GM21717 (cell line): ENCODE data around the gene IDUA.
"Not testable (repeated sequence)": the region's sequence is repeated elsewhere in the genome, so short reads cannot be mapped to it uniquely, and the experiment has no call there.

ENCODE experiments used
- ATAC-seq: cut with Tn5 transposase; IDR thresholded peaks from one replicate; pipeline ENCODE4 v1.9.1; 2021; ENCODE audit warnings: mild to moderate bottlenecking, moderate library complexity; ENCODE audit not compliant: unreplicated experiment

IDUA gene

DNA sequence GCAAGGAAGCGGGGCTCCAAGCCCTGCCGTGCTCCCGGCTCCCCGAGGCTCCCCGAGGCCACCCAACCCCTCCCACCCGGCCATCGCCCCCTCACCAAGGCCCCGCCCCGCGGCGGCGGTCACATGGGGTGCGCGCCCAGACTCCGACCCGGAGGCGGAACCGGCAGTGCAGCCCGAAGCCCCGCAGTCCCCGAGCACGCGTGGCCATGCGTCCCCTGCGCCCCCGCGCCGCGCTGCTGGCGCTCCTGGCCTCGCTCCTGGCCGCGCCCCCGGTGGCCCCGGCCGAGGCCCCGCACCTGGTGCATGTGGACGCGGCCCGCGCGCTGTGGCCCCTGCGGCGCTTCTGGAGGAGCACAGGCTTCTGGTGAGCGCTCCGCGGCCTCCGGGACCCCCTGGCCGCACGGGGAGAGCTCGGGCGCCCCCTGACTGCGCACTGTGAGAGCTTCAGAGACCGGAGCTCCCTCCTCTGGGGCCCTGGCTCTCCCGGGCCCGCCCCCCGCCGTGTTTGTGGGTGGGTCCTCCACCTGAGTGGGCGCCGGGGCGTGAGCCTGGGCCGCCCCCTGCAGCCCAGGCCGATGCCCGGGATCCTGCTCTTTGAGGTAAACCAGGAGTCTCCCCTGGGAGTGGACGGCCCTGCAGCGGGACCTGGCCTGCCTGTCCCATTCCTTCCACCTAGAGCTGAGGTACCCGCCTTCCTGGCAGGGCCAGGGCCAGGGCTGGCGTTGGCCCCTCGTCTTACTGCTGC is at the start of gene IDUA:
Gene IDUA, plus strand, starts transcription at position 166 of the 745 bp plus-strand sequence. Its CDS starts 41 bp downstream, at position 207.
- ATAC-seq, result peak; percentile 55

DNA sequence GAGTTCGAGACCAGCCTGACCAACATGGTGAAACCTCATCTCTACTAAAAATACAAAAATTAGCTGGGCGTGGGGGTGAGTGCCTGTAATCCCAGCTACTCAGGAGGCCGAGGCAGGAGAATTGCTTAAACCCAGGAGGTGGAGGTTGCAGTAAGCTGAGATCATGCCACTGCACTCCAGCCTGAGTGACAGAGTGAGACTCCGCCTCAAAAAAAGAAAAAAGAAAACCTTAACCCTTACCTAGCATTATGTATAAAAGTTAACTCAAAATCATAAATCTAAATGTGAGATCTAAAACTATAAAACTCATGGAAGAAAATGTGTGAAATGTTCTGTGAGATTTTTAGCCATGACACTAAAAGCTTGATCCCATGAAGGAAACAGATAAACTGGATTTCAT is 47.3 kb upstream of the IDUA start:
- not testable (repeated sequence) for ATAC-seq

DNA sequence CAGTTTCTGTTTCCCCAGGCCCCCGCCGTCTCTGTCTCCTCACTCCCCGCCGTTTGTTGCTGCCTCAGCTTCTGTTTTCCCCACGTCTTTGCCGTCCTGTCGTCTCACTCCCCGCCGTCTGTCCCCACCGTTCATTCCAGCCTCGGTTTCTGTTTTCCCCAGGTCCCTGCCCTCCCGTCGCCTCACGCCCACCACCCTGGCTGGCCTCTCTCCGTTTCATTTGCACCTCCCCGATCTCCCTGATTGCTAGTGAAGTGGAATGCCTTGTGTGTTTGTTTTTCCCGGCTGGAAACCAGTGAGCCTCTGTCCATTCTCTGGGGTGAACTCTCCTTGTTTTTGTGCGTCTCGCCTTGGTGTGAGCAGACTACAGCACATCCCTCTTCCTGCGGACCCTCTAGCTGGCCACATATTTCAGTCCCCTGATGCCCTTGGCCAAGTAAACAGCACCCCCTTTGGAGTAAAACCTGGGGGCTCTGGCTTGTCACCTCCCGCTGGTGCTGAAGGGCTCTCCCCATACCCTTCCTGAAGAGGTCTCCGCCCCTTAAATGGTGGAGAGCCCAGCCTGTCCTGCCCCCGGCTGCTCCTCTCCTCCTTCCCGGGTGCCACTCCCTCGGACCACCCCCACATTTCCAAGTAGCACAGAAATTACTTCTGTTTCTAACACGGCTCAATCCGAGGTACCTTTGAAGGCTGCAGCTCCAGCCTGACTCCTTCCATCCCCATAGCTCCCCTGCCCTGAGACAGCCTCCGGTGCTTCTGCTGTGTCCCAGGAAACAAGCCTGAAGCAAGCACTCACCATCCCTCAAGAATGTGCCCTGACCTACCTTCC is 41.4 kb upstream of the IDUA start:
- no peak for ATAC-seq

- ATAC-seq, result no peak
Observed at GRCh38 chr4:946103-946450, 40.8 kb upstream of the IDUA start.

- ATAC-seq, result no peak
Observed at GRCh38 chr4:946517-947471, 40.0 kb upstream of the IDUA start.

DNA sequence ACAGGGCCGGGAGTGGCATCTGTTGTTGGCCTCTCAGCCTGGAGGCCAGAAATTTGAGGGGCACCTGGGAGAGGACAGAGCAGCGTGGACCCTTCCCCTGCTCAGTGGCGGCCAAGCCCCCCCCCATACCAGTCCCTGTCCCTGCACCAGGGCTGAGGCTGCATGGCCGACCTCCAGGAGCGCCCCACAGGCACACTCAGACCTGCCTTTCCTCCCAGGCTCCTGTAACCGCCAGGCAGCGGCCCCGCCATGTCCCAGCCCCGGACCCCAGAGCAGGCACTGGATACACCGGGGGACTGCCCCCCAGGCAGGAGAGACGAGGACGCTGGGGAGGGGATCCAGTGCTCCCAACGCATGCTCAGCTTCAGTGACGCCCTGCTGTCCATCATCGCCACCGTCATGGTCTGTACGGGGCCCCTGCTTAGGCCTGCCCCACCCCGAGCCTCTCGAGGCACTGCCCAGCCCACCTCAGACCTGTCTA is 39.3 kb upstream of the IDUA start:
- ATAC-seq, result no peak

GRCh38 chr4:948101-948935 is 38.5 kb upstream of the IDUA start:
- ATAC-seq, result no peak

- ATAC-seq, result no peak
Observed at GRCh38 chr4:948936-949300, 37.9 kb upstream of the IDUA start.

- ATAC-seq, result no peak
Observed at GRCh38 chr4:949656-950055, 37.2 kb upstream of the IDUA start.

- no peak for ATAC-seq
Observed at GRCh38 chr4:950136-951020, 36.5 kb upstream of the IDUA start.

DNA sequence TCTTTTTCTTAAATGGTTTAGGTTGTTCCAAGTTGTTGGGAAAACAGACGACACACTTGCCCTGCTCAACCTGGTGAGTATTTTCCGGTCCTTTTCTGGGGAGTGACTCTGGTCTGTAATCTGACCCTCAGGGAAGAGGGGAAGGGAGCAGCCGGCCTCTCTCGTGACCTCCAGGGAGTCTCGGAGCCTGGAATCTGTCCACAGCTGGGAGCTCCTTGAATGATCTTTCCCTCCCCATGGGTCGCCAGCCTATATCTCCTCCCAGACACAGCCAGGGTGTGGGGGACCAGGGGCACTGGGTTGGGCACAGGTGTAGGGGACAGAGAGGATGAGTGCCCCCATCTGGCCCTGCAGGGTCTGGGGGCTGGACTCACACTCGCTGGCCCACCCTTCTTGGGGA is 35.7 kb upstream of the IDUA start:
- ATAC-seq, result no peak

- no peak for ATAC-seq
Observed at GRCh38 chr4:951594-952468, 35.0 kb upstream of the IDUA start.

GRCh38 chr4:952881-953573 is 33.8 kb upstream of the IDUA start:
- ATAC-seq, result no peak

- ATAC-seq, result no peak
Observed at GRCh38 chr4:953574-953915, 33.3 kb upstream of the IDUA start.

GRCh38 chr4:954211-955020 is 32.4 kb upstream of the IDUA start:
- no peak for ATAC-seq

- no peak for ATAC-seq
Observed at GRCh38 chr4:955161-955921, 31.5 kb upstream of the IDUA start.
